HG03064 (cell line): Measurements from ENCODE around the gene DCAF11.

Source experiments
- ATAC-seq: cut with Tn5 transposase; IDR thresholded peaks from one replicate; pipeline ENCODE4 v1.9.1; 2021; ENCODE audit warnings: low read depth; ENCODE audit not compliant: unreplicated experiment

The DCAF11 gene

GRCh38 chr14:24078146-24078545 lies 36.4 kb upstream of the DCAF11 start:
- no peak for ATAC-seq

- ATAC-seq = no peak
These were observed 35.0 kb upstream of the DCAF11 start for GRCh38 chr14:24079491-24080141.

GRCh38 chr14:24080142-24080530 lies 34.4 kb upstream of the DCAF11 start:
- no peak for ATAC-seq

- peak; percentile 93 for ATAC-seq
These were observed 33.5 kb upstream of the DCAF11 start for GRCh38 chr14:24080888-24081738.

- ATAC-seq = no peak
These were observed 32.8 kb upstream of the DCAF11 start for GRCh38 chr14:24081739-24082211.

GRCh38 chr14:24082411-24083080 lies 32.0 kb upstream of the DCAF11 start:
- no peak for ATAC-seq

GRCh38 chr14:24083462-24083861 lies 31.1 kb upstream of the DCAF11 start:
- no peak for ATAC-seq

GRCh38 chr14:24084440-24084839 lies 30.1 kb upstream of the DCAF11 start:
- no peak for ATAC-seq

GRCh38 chr14:24085215-24085614 lies 29.4 kb upstream of the DCAF11 start:
- no peak for ATAC-seq

- no peak for ATAC-seq
These were observed 28.2 kb upstream of the DCAF11 start for GRCh38 chr14:24086193-24086955.

- no peak for ATAC-seq
These were observed 27.6 kb upstream of the DCAF11 start for GRCh38 chr14:24087004-24087403.

GRCh38 chr14:24088095-24088494 lies 26.5 kb upstream of the DCAF11 start:
- no peak for ATAC-seq

GRCh38 chr14:24089890-24090289 lies 24.7 kb upstream of the DCAF11 start:
- ATAC-seq = no peak

GRCh38 chr14:24092110-24092504 lies 22.5 kb upstream of the DCAF11 start:
- no peak for ATAC-seq

GRCh38 chr14:24092505-24093206 lies 21.9 kb upstream of the DCAF11 start:
- no peak for ATAC-seq

GRCh38 chr14:24093207-24093900 lies 21.2 kb upstream of the DCAF11 start:
- no peak for ATAC-seq

GRCh38 chr14:24093901-24094840 lies 20.4 kb upstream of the DCAF11 start, which contains the start of gene PCK2:
Gene PCK2 (plus strand): TSS chr14:24094311. CDS start chr14:24094406, 95 bp downstream.
- peak; percentile 40 for ATAC-seq

- no peak for ATAC-seq
These were observed 19.7 kb upstream of the DCAF11 start for GRCh38 chr14:24094841-24095270.
